GM21737 (cell line): ENCODE results near the gene BGLAP.

Experiments
- ATAC-seq: cut with Tn5 transposase; IDR thresholded peaks from one replicate; pipeline ENCODE4 v1.9.1; 2021; ENCODE audit warnings: mild to moderate bottlenecking, moderate library complexity; ENCODE audit not compliant: unreplicated experiment

BGLAP gene

DNA sequence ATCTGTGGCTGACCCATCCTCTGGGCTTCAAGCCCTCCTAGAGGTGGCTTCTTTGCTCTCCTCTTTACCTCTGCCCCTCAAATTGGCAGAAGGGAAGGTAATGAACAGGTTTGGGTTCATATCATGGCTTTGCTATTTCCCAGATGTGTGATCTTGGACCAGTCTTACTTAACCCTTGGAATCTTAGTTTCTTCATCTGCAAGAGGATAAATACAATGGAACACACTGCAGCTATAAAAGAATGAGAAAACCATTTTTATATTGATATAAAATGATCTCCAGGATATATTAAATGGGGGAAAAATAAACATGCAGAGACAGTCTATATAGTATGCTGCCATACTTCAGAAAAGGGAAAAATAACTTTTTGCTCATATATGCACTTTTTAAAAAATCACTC, 47.9 kb downstream of the BGLAP start:
- ATAC-seq, result no peak

GRCh38 chr1:156291226-156292061, 49.5 kb downstream of the BGLAP start:
- no peak for ATAC-seq
